Kasumi-1 (cell line): ENCODE results near the gene MOB1A.

Experiments
- DNase-seq, 2 experiments: peaks; one replicate each; lab custom pipeline; 2025; lab: John Stamatoyannopoulos, UW

The MOB1A gene

DNA sequence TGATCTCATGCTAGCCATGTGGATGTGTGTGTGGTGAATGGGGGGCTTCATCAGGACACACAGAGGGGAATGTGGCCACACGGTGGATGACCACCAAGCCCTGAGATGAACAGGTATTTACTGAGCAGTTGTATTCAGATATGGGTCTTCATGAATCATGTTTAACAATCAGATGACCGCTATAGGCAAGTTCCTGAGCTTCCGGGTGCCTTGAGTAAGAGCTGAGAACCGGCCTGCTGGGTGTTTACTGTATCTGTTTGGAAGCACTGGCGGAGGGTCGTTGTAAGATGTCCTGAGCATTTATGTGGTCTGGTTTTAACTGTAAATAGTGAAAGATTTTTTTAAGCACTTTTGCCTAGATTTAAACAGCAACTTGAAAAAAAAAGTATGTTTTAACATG is 74.9 kb downstream of the MOB1A start:
- no peak for DNase-seq
